ACC112 (cell line): ENCODE results near the gene NUP205.

Experiments used
- H2AFZ ChIP-seq: fragments of 200-600 bp; sonication (generic); one replicate; pipeline ENCODE4 v1.6.0; 2017; ENCODE audit warnings: antibody characterized with exemption, low read length; ENCODE audit not compliant: unreplicated experiment
- H3K27ac ChIP-seq: fragments of 200-600 bp; sonication (generic); 2 replicates; pipeline ENCODE4 v1.5.1; 2014; ENCODE audit warnings: low read depth, mild to moderate bottlenecking, antibody characterized with exemption, low read length, moderate library complexity
- H3K27me3 ChIP-seq: fragments of 200-600 bp; sonication (generic); 2 replicates; pipeline ENCODE4 v1.6.1; 2014; ENCODE audit warnings: mild to moderate bottlenecking, antibody characterized with exemption, low read length, moderate library complexity, mixed read lengths; ENCODE audit not compliant: insufficient read depth
- H3K36me3 ChIP-seq: fragments of 200-600 bp; sonication (generic); 2 replicates; pipeline ENCODE4 v1.6.1; 2016; ENCODE audit warnings: mild to moderate bottlenecking, antibody characterized with exemption, low read length, moderate library complexity, mixed read lengths; ENCODE audit not compliant: insufficient read depth
- H3K4me1 ChIP-seq: fragments of 200-600 bp; sonication (generic); one replicate; pipeline ENCODE4 v1.6.1; 2016; ENCODE audit warnings: low read length, mixed read lengths; ENCODE audit not compliant: insufficient read depth, unreplicated experiment, control insufficient read depth
- H3K4me3 ChIP-seq: fragments of 200-600 bp; sonication (generic); 2 replicates; pipeline ENCODE4 v1.5.1; 2014; ENCODE audit warnings: mild to moderate bottlenecking, low read depth, low read length
- H3K79me2 ChIP-seq: fragments of 200-600 bp; sonication (generic); one replicate; pipeline ENCODE4 v1.6.0; 2016; ENCODE audit warnings: low read length; ENCODE audit not compliant: control insufficient read depth, unreplicated experiment, insufficient read depth

The NUP205 gene

GRCh38 chr7:135557455-135558336, at the start of gene NUP205:
NUP205 (plus strand) TSS chr7:135557917; CDS start chr7:135557945, 28 bp downstream.
- H3K27me3 ChIP-seq = no peaks in the 10 kb centered on the region
- peaks cover 47% of the 10 kb centered on the region for H3K79me2 ChIP-seq
- H2AFZ ChIP-seq = peak within 1 kb of the TSS; percentile 98
- peak within 1 kb of the TSS; percentile 99 for H3K4me3 ChIP-seq
- H3K27ac ChIP-seq = peak within 1 kb of the TSS; percentile 84
- peaks cover 6% of the 10 kb centered on the region for H3K4me1 ChIP-seq
- peaks cover 5% of the 10 kb centered on the region; the same call in 1 of the 2 replicates for H3K36me3 ChIP-seq

GRCh38 chr7:135508883-135509588, 48.7 kb upstream of the NUP205 start:
- Histone ChIP-seq H2AFZ (peak overlapping the region; percentile 73), H3K27ac (peak overlapping the region; percentile 83), H3K79me2 (peaks cover 49% of the 10 kb centered on the region), H3K4me3 (peak overlapping the region; percentile 77), H3K27me3 (no peaks in the 10 kb centered on the region), H3K36me3 (no peaks in the 10 kb centered on the region), H3K4me1 (peaks cover 16% of the 10 kb centered on the region)

- Histone ChIP-seq H3K4me3 (peak overlapping the region; percentile 77), H3K4me1 (peaks cover 16% of the 10 kb centered on the region), H3K36me3 (no peaks in the 10 kb centered on the region), H3K79me2 (peaks cover 48% of the 10 kb centered on the region), H3K27me3 (no peaks in the 10 kb centered on the region), H3K27ac (peak overlapping the region; percentile 83), H2AFZ (peak overlapping the region; percentile 73)
Observed at GRCh38 chr7:135509589-135509838, 48.2 kb upstream of the NUP205 start.

- Histone ChIP-seq H3K36me3 (no peaks in the 10 kb centered on the region), H3K27ac (peak within 1 kb of the TSS; percentile 83), H3K79me2 (peaks cover 44% of the 10 kb centered on the region), H3K27me3 (no peaks in the 10 kb centered on the region), H3K4me3 (peak within 1 kb of the TSS; percentile 77), H2AFZ (peak within 1 kb of the TSS; percentile 78), H3K4me1 (peaks cover 16% of the 10 kb centered on the region)
Observed at GRCh38 chr7:135509839-135510591, 47.7 kb upstream of the NUP205 start, which contains the start of gene CNOT4. CNOT4 (minus strand) TSS chr7:135510102; CDS start chr7:135438331, 71,771 bp downstream.

- peaks cover 16% of the 10 kb centered on the region for H3K4me1 ChIP-seq
- peaks cover 37% of the 10 kb centered on the region for H3K79me2 ChIP-seq
- peak overlapping the region; percentile 77 for H3K4me3 ChIP-seq
- no peaks in the 10 kb centered on the region for H3K36me3 ChIP-seq
- H2AFZ ChIP-seq = peak overlapping the region; percentile 78
- no peak overlapping the region for H3K27ac ChIP-seq
- no peaks in the 10 kb centered on the region for H3K27me3 ChIP-seq
Observed at GRCh38 chr7:135510592-135511183, 47.0 kb upstream of the NUP205 start.

- H3K36me3 ChIP-seq = no peaks in the 10 kb centered on the region
- H3K4me1 ChIP-seq = peaks cover 10% of the 10 kb centered on the region
- H3K4me3 ChIP-seq = no peak overlapping the region
- no peaks in the 10 kb centered on the region for H3K27me3 ChIP-seq
- H3K27ac ChIP-seq = no peak overlapping the region
- no peak overlapping the region for H2AFZ ChIP-seq
- peaks cover 23% of the 10 kb centered on the region for H3K79me2 ChIP-seq
Observed at GRCh38 chr7:135512135-135512887, 45.4 kb upstream of the NUP205 start.

GRCh38 chr7:135514856-135515255, 42.9 kb upstream of the NUP205 start:
- Histone ChIP-seq H3K36me3 (no peaks in the 10 kb centered on the region), H3K4me1 (peaks cover 3% of the 10 kb centered on the region), H3K27ac (no peak overlapping the region), H3K27me3 (no peaks in the 10 kb centered on the region), H3K4me3 (no peak overlapping the region), H3K79me2 (no peaks in the 10 kb centered on the region), H2AFZ (no peak overlapping the region)

- H3K27me3 ChIP-seq = no peaks in the 10 kb centered on the region
- H3K36me3 ChIP-seq = no peaks in the 10 kb centered on the region
Observed at GRCh38 chr7:135517060-135517459, 40.7 kb upstream of the NUP205 start.

GRCh38 chr7:135518748-135519147, 39.0 kb upstream of the NUP205 start:
- no peaks in the 10 kb centered on the region for H3K27me3 ChIP-seq
- H3K36me3 ChIP-seq = no peaks in the 10 kb centered on the region
- H3K79me2 ChIP-seq = no peaks in the 10 kb centered on the region
- no peaks in the 10 kb centered on the region for H3K4me1 ChIP-seq
- H3K27ac ChIP-seq = no peak overlapping the region
- H2AFZ ChIP-seq = no peak overlapping the region
- no peak overlapping the region for H3K4me3 ChIP-seq

More at GRCh38 chr7:135517060-135517459, 40.7 kb upstream of the NUP205 start:
- Histone ChIP-seq H3K4me1 (peaks cover 3% of the 10 kb centered on the region), H2AFZ (no peak overlapping the region), H3K4me3 (no peak overlapping the region), H3K79me2 (no peaks in the 10 kb centered on the region), H3K27ac (no peak overlapping the region)
